NCI-H2196 treated with DMSO at 0.1 percent for 48 hours (cell line): Measurements from ENCODE around the gene RNU6-8.

Experiments
- DNase-seq: peaks from one replicate; lab custom pipeline; 2025; ENCODE audit not compliant: unreplicated experiment; lab: John Stamatoyannopoulos, UW

Gene RNU6-8

DNA sequence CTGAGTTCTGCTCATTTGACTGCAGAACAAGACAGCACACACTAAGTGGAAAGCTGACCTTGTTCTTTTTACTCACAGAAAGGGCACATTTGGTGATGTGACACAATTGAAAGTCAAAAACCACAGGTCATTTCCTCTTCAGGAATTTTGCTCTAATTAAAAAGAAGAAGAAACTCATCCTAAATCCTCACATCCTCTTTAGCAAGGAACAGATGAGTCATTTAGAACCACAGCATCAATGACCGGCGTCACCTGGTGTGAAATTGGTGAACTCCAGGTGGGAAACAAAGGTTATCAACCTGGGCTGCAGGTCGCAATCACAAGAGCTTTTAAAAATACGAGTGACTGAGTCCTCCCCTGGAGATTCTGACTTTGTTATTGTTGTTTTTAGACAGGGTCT, 2.9 kb upstream of the RNU6-8 start:
- DNase-seq, result no peak

DNA sequence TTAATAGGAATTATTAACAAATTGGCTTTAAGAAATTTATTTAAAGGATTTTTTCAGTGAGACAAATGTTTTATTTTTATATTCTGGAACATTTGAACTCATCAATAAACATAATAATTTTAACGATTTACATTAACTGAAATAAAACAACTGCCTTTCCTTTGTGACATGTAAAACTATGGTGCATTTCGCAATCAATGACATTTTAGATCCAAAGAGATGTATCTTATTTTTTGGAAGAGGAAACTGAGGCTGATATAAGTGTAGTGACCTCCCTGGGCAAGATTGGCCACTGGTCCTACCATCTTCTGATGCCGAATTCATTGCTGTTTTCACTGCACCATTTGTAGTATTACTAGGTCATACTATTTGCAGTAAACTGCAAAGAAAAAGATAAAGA, 2.5 kb upstream of the RNU6-8 start:
- no peak for DNase-seq

DNA sequence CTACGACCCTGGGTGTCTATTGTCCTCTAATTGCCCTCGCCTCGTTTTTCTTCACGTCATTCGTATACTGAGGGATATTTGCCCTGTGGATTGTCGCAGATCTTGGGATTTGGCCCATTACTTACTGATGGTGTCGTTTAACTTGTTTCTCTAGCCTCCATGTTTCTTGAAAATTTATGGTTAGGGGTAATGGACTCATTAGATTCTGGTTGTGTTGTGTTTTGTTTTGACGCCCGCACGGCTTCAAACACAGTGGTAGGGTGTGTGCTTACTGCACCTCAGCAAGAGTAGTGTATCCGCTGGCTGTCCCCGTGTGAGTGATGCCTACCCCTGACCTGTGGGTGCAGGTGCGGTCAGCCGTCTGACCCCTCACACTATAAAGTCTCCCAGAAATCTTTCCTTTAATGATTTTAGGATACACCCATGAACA, 874 bp upstream of the RNU6-8 start:
- peak; percentile 37 for DNase-seq

DNA sequence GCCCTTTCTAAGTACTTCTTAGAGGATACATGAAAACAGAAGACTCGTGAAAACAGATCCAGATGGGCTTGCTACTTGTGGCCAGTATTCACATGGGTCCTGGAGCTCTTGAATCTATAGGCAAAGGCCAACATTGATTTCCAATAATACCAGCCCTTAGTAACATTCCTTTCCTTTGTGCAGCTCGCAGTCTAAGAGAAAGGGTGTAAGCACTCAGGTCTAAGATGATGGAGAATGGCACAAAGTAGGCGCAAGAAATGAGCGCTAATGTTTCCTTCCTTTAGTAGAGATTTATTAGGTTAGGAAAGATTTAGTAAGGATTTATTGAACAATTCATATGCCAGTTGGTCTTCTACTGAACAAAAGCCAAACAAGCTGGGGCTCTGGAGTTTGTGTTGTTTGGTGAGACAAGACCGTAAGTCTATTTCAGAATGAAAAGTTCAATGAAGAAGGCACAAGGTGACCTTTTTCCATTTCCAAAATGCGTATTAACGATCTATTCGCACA, 525 bp downstream of the RNU6-8 start:
- no peak for DNase-seq

DNA sequence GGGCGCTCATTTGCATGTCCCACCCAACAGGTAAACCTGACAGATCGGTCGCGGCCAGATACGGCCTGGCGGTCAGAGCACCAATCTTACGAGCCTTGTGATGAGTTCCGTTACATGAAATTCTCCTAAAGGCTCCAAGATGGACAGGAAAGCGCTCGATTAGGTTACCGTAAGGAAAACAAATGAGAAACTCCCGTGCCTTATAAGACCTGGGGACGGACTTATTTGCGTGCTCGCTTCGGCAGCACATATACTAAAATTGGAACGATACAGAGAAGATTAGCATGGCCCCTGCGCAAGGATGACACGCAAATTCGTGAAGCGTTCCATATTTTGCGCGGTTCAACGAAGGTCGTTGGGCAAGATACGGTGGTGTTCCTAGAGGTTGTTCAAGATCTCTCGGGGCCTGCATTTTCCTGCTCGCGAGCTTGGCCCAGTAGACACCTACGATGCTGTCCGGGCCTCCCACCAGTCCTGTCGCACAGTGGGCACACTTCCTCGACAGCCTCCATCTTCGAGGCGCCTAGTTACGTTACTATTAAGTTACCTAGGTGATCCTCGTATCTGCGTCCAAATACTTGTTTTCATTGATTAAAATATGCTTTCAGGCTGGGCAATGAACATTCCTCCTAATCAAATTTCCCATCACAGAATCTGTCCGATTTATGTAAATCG, 1.1 kb downstream of the RNU6-8 start, which contains the start of gene RNU6-7:
Gene RNU6-7 (plus strand): TSS at position 230 of the 675 bp plus-strand sequence.
- DNase-seq, result peak; percentile 40

DNA sequence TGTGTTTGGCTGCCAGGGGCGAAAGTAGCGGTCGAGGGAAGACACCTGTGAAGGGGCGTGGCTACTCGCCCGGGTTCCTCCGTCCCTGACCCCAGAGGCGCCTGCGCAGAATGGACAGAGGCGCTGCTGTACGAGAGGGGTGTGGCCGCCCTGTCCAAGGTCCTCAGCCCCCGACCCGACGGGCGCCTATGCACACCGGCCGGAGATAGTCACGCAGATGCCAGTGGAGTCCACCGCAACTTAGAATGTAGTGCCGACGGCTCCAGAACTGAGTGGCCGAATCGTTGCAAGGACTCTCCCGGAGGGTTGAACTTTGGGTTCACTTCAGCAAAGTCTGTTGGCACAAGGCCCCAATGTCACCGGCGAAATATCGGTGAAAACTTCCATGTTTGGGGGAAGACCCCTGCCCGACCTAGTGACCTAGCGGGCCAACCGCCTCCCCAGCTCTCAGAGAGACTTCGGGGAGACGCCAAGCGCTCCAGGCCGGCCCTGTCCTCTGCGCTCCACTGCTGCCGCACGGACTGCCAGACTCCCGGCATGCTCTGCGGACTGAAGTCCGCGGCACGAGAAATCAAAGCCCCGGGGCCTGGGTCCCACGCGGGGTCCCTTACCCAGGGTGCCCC, 1.8 kb downstream of the RNU6-8 start:
- DNase-seq, result peak; percentile 83

DNA sequence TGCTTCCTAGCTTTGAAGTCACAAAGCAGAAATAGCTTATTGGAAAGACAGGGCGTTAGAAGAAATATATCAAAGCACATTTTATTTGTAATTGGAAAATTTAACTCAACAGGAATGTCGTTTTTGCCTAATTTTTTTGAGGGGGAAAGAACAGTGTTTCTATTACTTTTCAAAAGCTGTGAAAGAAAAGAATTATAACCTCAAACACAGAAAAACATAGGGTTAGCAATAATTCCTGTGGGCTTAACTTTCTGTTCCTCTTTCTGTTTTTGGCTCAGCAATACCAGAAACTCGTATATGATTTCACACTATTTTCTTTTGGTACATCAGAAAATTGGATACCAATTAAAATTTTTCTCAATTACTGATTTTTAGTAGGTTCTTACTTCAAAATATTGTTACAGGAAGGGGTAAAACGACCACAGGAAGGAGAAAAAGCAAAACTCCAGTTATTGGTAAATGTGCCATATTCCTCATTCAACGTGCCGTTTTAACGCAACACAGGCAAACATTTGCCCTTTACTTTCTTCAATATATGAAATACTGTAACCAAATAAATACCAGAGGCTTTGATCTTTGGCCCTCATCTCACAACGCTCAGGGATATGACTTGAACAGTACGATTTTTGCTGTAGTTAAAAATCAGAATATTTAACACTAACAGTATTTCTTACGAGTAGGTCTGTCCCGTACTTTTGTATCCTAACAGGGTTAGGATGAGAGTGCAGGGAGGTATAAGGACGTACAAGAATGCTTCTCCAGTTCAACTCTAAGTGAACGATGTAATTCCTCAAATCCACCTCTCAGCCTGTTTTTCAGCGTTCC, 2.5 kb downstream of the RNU6-8 start:
- no peak for DNase-seq

DNA sequence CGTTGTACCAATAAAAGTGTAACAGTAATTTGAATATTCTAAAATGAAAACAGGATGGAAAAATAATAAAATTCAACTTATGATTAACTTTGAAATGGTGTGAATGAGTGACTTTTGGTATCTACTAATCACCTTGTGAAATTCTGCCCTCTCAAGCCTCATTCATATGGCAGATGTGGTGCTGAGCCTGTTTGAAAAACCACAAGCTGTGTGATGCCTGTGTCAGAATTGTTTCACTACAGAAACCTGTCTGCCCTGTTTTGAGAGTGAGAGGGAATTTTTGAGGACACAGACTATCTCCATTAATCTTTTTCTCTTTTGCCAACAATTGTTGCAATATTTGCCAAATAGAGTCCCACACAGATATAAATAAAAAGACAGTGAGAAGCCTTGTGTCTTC, 5.2 kb downstream of the RNU6-8 start:
- DNase-seq, result no peak

DNA sequence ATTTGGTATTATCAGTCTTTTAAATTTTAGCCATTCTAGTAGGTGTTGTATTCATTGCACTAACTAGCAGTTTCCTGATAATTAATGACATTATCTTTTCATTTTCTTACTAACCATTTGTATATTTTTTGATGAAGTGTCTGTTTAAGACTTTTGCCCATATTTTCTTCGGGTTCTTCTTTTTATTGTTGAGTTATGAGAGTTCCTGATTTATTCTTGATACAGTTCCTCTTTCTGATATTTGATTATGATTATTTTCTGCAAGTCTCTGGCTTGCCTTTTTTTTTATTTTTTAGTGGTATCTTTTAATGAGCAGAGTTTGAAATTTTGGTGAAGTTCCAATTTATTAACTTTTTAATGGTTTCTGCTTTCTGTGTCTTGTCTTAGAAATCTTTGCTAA, 7.4 kb downstream of the RNU6-8 start:
- DNase-seq, result no peak

DNA sequence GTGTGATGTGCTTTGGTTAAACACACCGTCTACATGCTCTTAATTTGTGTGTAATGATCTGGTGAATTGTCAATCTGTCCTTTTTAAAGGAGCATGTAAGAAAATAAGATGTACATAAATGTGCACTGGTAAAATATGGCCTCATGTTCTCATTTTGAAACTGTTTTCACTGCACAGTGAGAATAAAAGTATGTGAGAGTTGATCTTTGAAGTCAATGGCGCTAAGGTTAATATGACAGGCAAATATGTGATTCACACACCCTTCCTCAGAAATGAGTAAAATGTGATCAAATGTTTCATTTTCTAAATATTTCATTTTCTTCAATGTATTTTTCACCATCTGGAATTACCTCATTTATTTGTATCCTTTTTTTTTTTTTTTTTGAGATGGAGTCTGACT, 9.5 kb downstream of the RNU6-8 start:
- DNase-seq, result no peak

DNA sequence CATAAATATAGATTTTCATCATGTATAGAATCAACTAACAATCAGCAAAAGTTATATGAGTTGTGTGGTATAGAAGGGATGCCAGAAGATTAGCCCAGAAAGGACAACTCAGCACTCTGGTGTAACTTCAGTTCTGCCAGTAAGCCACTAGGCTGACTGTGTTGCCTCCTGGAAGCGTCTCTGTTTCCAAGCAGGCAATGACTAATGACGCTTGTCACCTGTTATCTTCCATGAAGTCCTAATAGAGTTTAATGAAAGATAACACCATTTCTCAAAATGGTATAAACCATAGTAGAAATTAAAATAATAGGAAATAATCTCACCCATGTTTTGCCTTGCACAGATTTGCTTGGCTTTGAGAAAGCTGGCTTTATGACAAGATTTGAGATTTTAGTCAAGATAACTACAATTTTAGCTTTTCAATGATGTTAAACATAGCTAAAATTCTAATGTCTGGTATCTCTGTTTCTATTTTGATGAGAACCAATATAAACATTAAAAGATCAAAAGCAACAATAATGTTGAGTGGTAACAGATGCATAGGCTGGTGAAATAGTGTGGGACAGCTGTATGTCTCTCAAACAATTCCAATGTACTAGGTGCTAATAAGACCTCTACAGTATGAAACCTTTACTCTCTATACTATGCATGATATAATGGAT, 10.2 kb downstream of the RNU6-8 start:
- no peak for DNase-seq

DNA sequence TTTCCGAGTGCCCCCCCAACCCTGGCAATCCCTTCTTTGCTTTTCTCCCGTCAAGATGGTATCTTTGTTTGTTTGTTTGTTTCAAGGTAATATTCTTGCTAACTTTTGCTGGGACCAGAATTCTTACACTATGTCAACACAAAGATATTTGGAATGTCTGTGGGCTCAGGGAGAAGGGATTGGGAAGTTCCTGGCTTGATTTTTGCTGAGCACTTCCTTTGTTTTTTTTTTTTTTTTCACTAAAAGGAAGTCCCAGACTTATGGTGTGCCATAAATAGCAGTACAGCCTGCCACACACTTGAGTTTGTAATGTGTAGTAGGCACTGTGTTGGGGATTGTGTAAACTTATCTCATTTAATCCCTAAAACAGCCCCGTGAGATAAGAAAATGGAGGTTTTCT, 12.4 kb downstream of the RNU6-8 start:
- DNase-seq, result no peak

DNA sequence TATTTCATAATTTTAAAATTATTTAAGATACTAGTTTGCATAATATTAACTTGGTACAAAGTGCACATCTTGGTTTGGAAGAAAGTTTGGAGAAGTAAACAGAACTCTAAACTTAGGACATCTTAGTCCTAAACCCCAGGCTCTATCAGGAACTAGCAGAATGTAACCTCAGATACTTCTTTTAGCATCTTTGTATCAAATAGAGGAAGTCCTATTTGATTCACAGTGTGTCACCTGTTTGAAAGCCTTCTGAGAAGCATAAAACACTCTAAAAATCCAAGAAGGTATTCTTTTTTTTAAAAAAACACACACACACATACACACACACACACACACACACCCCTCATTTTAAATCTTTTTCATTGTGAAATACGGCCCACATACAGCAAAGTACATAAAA, 13.3 kb downstream of the RNU6-8 start:
- DNase-seq, result no peak

DNA sequence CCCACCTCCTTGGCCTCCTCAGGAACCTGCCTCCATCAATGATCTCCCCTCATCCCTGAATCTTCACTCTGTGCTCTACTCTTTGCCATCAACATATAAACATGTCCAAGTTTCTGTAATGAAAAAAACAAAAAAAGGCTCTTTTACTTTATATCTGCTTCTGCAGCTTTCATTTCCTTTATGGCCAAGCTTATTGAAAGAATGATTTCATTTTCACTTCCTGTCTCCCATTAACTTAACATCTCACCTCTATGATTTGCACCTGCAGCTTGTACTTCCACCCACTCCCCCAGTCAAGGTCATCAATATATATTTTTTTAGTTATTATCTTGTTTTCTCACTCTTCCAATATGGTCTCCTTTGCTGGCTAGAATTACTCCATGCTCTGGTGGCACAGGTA, 16.8 kb downstream of the RNU6-8 start:
- no peak for DNase-seq

DNA sequence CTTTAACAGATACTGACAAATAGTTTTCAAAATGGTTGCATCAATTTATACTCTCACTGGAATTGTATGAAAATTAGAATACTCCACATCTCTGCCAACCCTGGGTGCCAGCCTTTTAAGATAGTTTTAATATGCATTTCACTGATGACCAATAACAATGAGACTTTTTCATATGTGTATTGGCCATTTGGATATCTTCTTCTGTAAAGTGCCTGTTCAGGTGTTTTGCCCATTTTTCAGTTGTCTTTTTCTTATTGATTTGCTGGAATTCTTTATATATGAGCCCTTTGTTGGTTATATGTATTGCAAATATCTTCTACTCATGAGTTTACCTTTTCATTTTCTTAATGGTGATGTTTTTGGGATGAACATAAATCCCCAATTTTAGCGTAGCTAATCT, 18.0 kb downstream of the RNU6-8 start:
- no peak for DNase-seq

DNA sequence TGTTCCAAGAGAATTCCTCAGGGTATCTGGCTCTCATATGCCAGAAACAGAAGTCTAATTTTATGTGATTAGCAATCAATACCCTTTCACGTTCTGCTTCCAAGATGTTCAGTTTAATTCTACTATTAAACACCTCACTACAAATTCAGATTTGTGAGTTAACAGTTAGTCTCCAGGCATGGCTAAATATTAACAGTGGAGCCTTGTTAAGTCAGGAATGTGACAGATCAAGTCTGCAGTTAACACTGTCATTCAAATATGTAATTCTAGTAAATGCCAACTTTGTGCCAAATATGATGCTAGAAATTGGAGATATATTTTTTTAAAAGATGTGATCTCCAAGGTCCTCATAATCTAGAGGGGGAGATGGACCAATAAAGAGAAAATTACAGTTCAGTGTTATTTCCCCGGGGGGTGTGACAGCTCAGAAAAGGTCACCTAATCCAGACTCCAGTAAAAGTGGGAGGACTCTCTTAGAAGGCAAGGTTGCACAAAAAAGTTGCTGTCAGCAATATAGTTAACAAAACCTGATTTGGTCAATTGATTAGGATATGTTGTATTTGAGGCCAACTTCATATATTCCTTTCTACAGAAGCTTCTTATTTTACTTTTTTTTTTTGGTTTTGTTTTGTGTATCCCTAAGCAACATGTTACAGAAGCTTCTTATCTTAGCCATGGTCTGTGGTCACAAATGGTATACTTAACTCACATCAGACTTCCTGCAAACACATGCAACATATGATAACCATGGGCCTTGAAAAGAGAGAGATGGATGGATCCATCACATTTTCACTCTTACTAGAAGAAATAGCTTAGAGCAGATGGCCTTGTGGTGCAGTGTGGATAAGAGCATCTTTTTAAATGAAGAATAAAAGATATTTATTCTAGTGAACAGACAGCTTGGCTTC, 19.7 kb downstream of the RNU6-8 start:
- DNase-seq, result no peak

DNA sequence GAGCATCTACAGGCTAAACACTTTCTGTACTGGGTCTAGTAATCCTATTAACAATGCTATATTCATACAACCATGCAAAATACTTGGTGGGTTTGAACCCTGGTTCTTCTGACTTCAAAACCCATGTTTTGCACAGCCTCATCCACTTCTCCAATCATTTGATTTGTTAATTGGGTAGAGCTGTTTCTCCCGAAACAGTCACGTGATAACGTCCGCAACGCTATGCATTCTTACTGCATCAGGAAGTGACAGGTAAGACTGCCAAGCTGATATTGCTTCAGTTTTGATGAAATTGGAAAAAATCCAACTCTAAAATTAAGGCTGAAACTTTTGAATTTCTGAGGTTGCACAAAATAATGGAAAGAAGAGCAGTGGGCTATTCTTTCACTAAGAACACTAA, 31.6 kb downstream of the RNU6-8 start:
- no peak for DNase-seq

DNA sequence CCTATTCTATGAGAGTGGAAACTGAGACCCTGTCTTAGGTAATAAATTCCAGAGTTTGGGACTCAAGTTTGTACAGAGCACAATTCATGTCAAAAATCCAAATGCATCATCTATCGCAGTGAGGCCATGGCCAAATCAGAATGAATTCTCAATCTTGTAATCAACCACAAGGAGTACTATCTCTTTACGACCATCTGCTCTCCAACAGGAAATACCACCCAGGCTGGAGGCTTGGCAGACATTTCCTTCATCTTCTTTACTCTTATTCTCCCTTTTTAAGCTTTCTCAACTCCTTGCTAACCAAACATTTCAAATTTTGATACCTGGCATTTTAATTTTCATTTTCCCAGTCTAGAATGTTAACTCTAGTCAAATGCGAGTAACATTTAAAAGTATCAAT, 33.9 kb downstream of the RNU6-8 start:
- no peak for DNase-seq

DNA sequence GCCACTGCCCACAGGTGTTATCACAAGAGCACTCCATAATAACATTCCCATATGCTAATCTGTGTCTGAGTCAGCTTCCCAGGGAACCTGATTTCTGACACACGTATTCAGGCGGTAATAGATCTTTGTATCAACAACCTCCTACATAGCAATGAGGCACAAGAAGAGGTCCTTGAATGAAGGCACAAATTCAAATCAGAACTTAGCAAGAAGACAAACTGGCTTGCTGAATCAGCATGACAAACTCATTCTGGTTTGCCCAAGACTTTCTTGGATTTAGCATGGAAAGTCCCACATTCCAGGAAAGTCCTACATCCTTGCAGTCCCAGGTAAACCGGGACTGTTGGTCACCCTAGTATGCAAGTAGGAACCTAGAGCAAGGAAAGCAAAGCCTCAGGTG, 35.2 kb downstream of the RNU6-8 start:
- no peak for DNase-seq

DNA sequence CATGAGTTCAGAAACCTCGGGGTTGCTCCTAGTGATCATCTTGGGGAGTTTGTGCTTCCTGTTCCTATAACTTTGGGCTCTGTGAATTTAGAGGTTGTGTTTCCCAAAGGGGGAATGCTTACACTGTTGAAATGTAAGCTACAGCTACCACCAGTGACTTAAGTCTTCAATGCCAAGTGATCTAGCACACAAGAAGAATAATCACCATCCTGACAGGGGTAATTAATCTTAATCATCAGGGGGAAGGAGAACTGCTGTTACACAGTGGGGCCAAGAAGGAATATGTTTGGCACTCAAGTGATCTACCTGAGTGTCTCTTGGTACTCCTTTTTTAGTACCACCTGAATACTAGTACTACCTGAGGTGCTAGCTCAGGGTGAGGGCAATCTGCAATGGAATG, 36.1 kb downstream of the RNU6-8 start:
- no peak for DNase-seq
